DMS153 (cell line): Measurements from ENCODE around the gene ITFG1.

Experiments
- DNase-seq: peaks from one replicate; lab custom pipeline; 2025; lab: John Stamatoyannopoulos, UW

The ITFG1 gene

DNA sequence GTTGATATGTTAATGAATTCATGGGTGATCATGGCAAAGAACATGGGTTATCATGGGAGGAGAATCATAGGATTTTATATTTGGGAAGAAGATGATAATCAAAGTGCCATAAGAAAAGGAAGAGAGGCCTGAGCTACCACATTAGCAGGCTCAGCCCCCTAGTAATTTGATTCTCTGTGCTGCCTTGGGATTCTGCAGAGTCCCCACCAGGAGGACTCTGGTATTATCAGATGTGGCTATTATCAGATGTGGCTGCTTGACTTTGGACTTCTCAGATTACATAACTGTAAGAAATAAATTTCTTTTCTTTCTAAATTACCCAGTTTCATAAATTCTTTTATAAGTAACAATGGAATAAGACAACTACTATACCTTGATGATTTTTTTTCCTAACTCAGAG is 137.6 kb downstream of the ITFG1 start:
- no peak for DNase-seq

DNA sequence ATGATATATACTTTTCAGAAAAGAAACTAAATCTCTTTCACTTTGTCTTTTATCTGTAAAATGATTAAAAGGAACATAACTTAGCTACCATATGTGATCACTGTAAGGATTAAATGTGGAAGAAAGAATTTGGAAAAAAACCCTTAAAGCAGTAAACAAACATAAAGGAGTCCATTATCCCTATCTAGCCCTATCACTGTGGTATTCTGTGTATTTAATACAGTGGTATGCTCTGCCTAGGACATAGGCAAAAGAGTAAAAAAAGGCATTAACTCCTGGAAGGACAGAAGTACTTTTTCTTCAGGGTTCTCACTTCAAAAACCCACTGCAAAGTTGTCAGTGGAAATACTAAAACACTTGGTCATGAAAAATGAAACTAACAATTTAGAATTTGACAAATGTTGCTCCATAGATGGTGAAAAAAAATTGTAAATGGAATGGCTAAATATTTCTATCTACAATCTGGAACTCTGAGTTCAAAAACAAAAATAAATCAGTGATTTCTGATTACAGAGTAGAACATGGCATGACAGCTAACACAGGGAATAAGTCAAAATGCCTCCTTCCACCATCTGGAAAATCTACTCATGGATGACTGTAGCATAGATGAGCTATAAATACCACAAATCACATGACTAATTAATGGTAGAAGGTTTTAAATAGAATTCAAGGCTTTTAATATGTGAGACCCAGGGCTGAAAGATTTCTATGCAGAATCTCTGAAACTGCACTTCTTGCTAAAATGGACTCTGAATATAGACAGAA is 140.1 kb downstream of the ITFG1 start:
- DNase-seq, result no peak

DNA sequence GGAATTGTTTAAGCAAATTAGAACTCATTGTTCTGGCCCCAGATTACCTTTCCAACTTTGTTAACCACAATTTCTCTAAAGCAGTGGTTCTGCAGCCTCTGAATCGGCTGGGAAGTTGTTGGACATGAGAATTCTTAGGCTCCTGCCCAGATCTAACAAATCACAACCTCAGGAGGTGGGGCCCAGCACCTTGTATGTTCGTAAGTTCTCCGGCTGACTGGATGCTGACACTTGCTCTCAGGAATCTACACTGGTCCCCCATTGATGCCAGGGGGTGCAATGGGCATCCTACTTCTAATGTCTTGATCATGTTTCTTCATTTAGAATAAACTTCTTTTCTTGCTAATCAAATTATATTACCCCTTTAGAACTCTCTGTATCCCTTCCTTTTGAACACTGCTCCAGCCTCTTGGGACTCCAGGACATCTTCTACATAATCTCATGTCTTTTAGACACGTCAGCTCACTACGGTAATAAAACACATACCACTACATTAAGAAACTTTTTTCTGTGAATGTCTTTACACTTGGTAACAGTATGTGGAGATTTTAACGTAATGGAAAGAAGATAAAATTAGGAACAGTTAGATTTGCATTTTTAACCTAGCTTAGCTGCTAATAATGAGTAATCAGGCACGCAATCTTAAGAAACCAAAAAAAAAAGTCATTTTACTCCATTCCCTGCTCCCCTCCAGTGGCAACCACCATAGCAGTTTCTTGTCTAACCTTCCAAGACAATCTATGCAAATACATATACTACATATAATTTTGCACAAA is 143.2 kb downstream of the ITFG1 start:
- no peak for DNase-seq

DNA sequence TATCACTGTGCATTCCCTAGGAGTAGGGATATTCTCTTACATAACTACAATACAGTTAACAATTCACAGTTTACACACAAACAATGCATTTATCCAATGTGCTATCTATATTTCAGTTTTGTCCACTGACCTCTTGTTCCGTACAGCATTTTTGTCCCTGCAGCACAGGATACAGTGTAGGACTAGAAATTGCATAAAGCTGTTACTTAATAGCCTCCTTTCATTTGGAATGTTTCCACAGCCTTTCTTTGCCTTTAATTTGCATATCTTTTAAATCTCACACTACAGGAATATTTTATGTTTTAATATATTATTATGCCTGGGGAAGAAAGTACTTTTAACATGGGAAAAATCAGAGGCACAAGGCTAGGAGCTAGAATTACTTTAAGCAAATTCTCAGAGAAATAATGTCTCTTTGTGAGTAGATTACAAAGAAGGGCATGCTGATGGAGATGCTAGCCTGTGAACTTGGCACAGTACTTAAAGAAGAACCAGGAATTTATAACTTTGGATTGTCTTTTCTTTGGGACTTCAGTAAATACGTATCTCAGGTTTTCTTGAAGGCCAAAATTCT is 144.3 kb downstream of the ITFG1 start:
- no peak for DNase-seq

DNA sequence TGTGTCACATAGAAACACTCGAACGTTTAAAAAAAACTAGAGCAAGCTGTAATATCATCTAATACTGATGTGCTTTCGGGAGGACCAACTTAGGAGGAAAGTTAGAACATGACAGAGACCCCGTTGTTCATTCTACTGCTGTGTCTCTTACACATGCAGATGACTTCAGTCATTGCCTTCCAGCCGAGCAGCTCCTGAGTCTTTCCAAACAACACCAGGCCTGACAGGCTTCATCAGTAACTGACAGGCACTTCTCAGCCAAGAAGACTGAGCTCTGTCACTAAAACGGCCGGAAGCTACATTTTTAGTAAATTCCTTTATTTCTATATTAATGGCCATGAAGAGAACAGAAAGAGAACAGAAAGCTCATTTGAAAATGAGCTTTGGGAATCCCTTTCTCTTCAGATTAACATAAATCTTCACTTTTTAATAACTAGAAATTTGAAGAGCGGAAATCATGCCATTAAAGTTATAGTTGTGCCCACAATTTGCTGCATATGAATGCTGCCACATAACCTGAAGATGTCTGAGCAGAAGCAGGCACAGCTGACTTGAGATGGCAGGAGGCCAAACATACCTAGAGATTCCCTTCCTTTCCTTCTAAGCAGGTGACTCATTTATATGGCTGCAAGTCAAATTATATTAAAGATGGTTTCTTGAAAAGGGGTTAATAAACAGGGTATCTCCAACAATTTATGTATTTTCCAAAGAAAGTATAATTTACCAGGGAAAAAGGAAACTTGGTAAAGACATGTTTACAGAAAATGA is 148.9 kb downstream of the ITFG1 start:
- no peak for DNase-seq

DNA sequence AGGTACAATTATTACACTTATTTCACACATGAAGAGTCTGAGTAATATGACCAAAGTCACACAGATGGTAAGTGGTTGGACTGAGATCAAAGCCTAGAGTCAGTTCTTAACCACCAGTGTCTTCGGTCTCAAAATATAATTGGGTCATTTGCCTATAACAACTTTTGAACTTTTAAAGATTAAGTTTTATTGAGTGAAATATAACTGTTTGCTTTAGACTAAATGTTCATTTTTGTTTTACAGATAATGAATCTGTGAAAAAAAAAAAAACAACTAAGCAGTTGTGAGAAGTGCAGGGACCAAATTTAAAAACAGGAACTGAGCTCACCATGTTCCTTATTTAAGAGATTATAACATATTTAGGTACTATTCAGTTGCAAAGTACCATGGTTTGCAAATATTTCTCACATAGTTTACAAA is 150.1 kb downstream of the ITFG1 start:
- no peak for DNase-seq

DNA sequence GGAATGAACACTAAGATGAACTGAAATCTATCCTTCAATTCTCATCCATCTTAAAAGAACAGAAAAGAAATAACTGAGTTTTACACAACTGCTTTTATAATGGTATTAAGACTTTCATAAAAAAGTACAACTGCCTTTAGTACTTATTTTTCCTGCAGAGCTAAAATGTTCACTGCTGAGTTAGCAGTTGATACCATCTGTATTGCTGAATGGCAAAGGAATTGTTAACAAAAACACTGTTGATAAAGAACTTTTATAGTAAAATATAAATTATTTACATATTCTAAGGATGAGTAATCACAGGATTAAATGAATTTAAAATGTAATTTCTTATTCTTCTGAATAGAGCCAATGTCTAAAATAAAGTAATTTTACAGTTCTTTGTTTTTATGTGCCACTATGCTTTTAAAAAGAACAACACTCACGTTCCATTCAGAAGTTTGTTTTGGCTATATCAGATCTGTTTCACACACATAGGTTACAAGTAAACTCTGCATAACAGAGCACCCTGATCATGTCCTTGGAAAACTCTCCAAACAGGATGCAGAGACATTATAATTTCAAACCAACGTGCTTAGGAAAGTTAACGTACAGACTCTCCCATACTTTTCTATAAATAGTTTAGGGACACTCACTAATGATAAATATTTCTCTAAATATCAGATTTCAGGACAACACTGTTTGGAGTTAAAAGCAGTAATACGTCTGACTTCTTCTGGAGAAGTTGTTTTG is 151.1 kb downstream of the ITFG1 start:
- DNase-seq, result no peak

DNA sequence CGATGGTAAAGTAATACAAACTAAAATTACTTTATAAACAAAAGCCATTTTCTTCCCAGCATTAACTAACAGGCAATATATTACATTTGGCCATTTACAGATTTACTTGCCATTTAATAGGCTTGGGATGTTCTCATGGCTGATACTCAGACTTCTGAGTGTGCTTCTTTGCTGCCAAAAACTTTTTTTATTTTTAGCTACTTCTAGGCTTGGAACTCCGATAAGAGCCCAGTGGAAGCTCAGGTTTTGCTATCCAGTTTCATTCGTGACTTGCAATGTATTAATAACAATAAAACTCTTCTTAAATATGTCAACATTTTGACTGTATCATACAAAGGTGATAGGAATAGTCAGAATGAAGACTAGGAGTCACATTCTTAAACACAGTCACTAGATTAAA is 152.3 kb downstream of the ITFG1 start:
- DNase-seq, result no peak

DNA sequence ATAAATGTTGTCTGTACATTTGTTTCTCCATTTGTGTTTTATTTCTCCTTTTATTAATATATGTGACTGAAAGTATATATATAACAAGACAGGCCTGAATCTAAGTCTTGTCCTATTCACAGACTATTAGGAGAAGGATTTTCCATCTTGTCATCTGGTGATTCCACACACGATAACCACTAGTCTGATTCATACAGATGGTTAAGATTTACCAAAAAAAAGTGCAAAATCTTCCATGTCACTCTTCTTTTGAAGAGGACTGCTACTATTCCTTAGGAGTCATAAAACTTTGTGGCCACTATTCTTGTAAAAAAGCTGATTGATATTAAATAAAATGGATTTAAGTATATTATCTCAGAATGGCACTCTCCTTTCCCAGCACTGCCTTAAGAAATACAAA is 156.3 kb downstream of the ITFG1 start:
- DNase-seq, result no peak

DNA sequence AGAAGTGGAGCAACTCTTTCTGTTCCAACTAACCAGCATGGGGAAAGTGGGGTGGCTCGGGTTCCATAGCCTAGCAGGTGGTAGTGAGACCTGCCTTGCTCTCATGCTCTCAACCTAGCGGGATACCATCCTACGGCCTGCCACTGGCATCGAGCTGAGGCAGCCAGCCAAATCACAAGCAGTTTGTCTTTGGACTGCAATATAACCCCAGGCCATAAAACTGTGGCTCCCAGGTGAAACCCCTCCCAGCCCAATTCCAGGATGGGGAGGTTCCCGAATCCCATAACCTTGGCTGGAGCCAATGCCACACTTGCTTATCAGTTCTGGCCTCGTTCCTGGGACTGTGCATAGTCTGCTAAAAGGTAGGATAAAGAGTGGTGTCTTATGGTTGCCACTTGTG is 161.3 kb downstream of the ITFG1 start:
- DNase-seq, result no peak

DNA sequence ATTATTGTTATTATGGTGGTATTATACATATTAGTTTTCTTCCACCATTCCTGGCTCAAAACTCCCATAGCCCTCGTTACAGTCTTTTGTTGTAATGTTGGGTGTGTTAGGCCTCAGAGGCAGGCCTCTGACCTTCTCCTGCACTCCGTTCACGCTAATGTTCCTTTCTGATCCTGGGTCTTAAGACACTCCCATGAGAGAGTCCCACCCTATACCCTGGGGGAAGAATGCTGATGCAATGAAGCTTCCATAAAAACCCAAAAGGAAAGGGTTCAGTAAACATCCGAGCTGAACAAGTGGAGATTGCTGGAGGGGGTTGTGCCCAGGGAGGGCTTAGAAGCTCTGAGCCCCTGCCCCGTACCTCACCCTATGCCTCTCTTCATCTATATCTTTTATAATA is 175.9 kb downstream of the ITFG1 start:
- no peak for DNase-seq

DNA sequence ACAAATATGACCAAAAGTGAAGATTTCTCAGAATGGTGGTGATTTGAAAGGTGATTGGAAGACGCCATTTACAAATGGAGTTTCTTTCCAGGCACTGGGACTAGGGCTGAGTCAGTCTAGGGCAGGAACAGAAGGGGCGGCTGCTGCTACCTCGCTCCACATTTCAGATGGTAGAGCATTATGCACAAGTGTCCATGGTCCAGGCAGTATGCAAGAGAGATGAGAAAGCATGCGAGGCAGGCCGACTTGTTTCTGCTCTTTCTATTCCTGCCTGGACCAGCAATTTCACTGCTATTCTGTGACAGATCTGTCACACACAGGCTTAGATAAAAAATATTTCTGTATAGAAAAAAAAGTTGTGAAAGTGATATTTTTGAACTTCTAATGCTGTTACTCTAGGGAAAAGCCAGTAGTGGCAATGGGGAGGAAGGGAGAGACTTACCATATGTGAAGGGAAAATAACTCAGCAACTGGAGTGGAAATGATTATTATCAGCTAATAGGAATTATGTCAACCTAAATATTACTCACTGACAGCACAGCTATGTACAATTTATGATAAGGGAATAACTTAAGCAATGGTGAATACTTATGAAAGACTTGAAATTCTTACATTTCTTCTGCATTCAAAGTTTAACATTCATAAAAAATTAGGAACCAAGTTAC is 182.4 kb downstream of the ITFG1 start:
- no peak for DNase-seq

DNA sequence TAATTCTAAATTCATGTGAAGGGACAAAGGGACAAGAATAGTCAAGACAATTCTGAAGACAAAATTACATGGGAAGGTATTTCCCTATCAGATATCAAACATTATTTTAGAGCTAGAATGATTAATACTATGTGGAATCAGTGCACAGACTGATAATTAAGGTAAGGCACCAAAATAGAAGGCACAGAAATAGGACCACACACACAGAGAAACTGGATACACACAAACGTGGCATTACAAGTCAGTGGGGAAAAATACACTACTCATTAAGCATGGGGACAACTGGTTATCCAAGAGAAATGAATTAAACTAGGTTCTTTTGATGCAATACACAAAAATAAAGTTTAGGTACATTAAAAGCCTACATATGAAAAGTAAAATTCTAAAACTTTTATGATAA is 184.3 kb downstream of the ITFG1 start:
- no peak for DNase-seq

DNA sequence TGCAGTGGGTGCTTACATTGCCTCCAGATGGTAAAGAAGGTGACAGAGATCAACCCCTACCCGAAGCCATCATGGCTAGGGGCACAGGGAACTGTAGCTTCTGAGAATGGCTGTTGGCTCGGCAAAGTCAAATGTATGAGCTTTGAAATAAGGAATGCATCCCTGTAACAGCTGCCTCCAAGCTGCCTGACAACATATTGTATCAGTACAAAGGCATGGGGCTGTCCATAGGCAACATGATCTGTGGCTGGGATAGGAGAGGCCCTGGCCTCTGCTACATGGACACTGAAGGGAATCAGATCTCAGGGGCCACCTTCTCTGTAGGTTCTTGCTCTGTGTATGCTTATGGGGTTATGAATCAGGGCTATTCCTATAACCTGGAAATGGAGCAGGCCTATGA is 197.9 kb downstream of the ITFG1 start:
- no peak for DNase-seq

DNA sequence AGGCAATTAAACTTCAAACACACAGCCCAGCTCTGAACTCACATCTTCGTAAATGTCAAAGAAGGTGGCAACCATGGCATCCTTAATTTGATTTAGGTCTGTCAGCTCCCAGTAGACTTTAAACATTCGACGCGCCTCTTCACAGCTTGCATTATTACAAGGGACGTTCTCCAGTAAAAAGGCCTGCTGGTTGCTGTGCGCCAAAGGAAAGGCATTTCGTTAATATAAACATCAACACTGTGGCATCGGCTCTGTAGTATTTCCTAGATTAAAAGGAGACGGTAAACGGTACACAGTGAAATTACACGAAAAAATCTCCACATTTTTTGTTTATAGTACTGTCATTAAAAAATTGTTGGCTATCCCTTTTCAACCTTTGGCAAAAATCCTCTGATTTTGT is 200.4 kb downstream of the ITFG1 start:
- no peak for DNase-seq

DNA sequence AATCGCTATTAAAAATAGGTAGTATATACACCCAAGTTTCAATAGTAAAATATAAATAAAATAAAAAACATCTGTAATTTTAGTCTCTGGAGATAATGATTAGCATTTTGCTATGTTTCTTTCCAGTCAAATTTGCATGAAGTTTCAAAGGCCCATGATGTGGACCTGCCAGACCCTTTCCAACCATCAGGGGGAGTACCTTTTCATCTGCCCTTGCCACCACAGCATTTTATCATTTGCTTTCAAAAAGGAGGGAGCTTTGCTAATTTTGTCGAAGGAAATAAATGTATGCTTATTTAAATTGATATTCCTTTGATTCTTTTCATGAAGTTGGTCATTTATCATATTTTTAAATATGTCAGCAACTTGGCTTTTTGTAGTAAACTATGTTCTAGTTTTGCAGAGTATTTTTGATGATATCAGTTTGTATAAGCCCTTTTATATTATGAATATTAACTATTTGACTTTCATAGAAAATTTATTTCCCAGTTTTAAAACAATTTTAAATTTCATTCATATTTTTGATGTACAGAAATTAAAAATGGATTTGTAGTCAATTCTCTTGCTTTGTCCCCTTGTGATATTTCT is 201.9 kb downstream of the ITFG1 start:
- no peak for DNase-seq

DNA sequence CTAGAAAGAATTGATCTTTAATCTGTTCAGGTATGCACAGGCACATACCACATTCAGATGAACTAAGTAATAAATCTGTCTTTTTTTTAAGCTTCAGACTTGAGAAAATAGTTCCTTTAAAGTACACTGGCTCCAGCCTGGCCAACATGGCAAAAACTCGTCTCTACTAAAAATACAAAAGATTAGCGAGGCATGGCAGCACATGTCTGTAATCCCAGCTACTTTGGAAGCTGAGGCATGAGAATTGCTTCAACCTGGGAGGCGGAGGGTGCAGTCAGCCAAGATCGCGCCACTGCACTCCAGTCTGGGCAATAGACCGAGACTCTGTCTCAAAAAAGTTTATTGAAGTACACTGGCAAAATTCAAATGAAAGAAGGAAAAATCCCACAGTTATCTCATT is 206.1 kb downstream of the ITFG1 start:
- no peak for DNase-seq

DNA sequence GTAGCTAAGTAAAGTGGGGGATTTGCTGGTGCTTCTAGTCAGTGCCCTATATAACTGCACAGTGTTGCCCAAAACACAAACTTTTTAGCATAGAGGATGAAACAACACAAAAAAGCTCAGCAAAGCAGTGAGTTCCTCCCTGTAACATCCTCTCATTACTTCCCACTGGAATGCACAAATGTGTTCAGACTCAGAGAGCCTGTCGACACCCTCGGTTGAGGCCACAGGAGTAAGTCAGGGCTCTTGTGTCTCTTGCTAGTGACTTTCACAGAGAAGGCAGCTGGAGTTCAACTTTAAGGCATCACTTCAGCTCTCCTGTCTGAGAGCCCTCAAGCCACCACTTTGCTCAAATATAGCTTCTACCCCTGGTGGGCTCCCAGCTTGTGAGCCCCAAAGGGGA is 209.9 kb downstream of the ITFG1 start:
- no peak for DNase-seq

DNA sequence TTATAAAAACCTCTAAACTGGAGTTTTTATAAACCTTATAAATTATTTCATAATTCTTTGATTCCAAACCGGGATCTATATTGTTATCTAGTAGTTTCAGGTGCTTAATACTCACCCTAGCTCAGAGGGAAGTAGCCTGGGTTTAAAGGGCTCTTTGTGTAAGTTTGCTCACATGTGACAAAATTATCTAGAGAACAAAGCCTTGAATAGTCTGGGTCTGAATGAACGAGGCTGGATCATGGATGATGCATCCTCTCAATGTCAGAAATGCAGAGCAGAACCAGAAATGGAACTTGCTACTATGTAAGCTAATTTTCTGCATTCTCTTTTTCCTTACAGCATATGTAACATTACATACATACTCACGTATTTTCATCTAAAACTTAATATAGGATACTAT is 213.2 kb downstream of the ITFG1 start:
- DNase-seq, result no peak

DNA sequence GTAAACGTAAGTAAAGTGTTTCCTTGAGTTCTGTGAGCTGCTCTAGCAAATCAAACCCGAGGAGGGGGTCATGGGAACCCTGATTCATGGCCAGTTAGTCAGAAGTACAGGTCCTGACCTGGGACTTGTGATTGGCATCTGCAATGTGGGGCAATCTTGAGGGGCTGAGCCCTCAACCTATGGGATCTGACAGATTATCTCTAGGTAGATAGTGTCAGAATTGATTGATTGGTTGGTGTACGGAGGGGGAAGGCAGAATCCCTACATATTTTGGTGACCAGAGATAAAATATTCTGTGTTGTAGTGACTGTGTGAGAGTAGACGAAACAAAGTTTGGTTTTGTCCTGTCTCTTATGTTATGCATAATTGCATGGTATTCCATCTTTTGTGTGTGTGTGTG is 216.7 kb downstream of the ITFG1 start:
- no peak for DNase-seq

DNA sequence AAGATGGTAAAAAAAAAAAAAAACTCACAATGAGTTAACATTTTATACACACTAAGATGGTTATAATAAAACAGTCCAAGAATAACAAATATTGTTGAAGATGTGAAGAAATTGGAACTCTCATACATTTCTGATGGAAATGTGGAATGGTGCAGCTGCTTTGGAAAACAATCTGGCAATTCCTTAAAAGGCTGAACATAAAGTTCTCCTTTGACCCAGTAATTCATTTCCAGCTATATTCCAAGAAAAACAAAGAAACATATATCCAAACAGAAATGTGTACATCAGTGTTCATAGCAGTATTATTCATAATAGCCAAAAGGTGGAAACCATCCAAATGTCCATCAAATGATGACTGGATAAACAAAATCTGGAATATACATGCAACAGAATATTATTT is 219.8 kb downstream of the ITFG1 start:
- DNase-seq, result no peak
